NCI-H187 (cell line): Measurements from ENCODE around the gene TSPY10.
"Not testable (repeated sequence)": the region's sequence is repeated elsewhere in the genome, so short reads cannot be mapped to it uniquely, and the experiment has no call there.

Experiments used
- DNase-seq, 2 experiments: peaks; one replicate each; lab custom pipeline; 2025; lab: John Stamatoyannopoulos, UW

TSPY10 gene

GRCh38 chrY:9527580-9527979, at the start of gene TSPY10:
TSS of gene TSPY10 (plus strand) at chrY:9527880. CDS start at chrY:9527926, 46 bp downstream.
- DNase-seq = not testable (repeated sequence)

- not testable (repeated sequence) for DNase-seq
Observed at GRCh38 chrY:9486967-9487366, 40.7 kb upstream of the TSPY10 start, which contains the start of gene TSPY9. TSS of gene TSPY9 (plus strand) at chrY:9487267. CDS start at chrY:9487313, 46 bp downstream.

- DNase-seq = not testable (repeated sequence)
Observed at GRCh38 chrY:9504396-9504795, 23.3 kb upstream of the TSPY10 start.

- not testable (repeated sequence) for DNase-seq
Observed at GRCh38 chrY:9516287-9516686, 11.4 kb upstream of the TSPY10 start.
